H1 (cell line): ENCODE data around the gene WDFY1. TPM values are rescaled to one million over a fixed set of nuclear protein-coding genes. Genes with fewer than 3 reads are reported as not detected.

Experiments
- CTCF ChIA-PET: fragments of 300-600 bp; sonication (Branson Sonifier 250); formaldehyde crosslinking; loops from one replicate; lab custom pipeline; 2021; ENCODE audit not compliant: partially characterized antibody; lab: Charles Lee
- POLR2A ChIA-PET: fragments of 300-600 bp; sonication (Branson Sonifier 250); formaldehyde crosslinking; loops from one replicate; lab custom pipeline; 2021; ENCODE audit warnings: inconsistent platforms; ENCODE audit not compliant: partially characterized antibody; lab: Charles Lee
- DNase-seq, 2 experiments: peaks; one replicate each; pipeline versions ENCODE4 v3.0.0 to v3.0.0-alpha.2; 2010 to 2022; ENCODE audit warnings: low spot score in 2 of 2, low read depth in 1 of 2, mixed read lengths in 1 of 2
- FAIRE-seq: peaks from 2 replicates; lab custom pipeline; 2011; peaks lifted over from hg19 to GRCh38; lab: Jason Lieb, UNC
- H2AFZ ChIP-seq: 2 replicates; pipeline ENCODE4 v1.8.1; 2012; ENCODE audit warnings: low read length, inconsistent platforms
- H2AK5ac ChIP-seq: 2 replicates; pipeline ENCODE4 v1.6.1; 2013; ENCODE audit warnings: low read depth, low read length
- H2BK120ac ChIP-seq: replicated peaks from 2 replicates; pipeline ENCODE3; 2013; ENCODE audit warnings: low read depth, low read length, inconsistent platforms
- H2BK12ac ChIP-seq: 2 replicates; pipeline ENCODE4 v1.6.1; 2013; ENCODE audit warnings: low read depth, low read length
- H2BK15ac ChIP-seq: 2 replicates; pipeline ENCODE4 v1.6.1; 2013; ENCODE audit warnings: low read length
- H2BK20ac ChIP-seq: 2 replicates; pipeline ENCODE4 v1.6.1; 2013; ENCODE audit warnings: low read length
- H2BK5ac ChIP-seq: 2 replicates; pipeline ENCODE4 v1.6.1; 2013; ENCODE audit warnings: low read depth, low read length
- H3K14ac ChIP-seq: 2 replicates; pipeline ENCODE4 v1.6.1; 2013; ENCODE audit warnings: inconsistent platforms; ENCODE audit not compliant: insufficient read length
- H3K18ac ChIP-seq: 2 replicates; pipeline ENCODE4 v1.6.1; 2013; ENCODE audit warnings: low read length; ENCODE audit errors: extremely low read depth
- H3K23ac ChIP-seq: 2 replicates; pipeline ENCODE4 v1.6.1; 2013; ENCODE audit warnings: inconsistent platforms; ENCODE audit not compliant: insufficient read length
- H3K23me2 ChIP-seq: 2 replicates; pipeline ENCODE4 v1.6.1; 2013; ENCODE audit warnings: low read depth, low read length
- H3K27ac ChIP-seq: 2 replicates; pipeline ENCODE4 v1.6.1; 2011; ENCODE audit warnings: low read depth, low read length, inconsistent platforms
- H3K27me3 ChIP-seq, 4 experiments: replicated peaks in 1 of 4; 1 replicate in 1 of 4; 2 replicates in 3 of 4; pipeline versions ENCODE4 v1.6.1 to v1.8.1; 2011 to 2013; ENCODE audit warnings: low read length in 3 of 4, mild to moderate bottlenecking in 3 of 4, inconsistent platforms in 2 of 4, mixed read lengths in 2 of 4, moderate library complexity in 1 of 4; ENCODE audit not compliant: control insufficient read depth in 3 of 4, insufficient read depth in 3 of 4; ENCODE audit errors: extremely low read depth in 1 of 4
- H3K36me3 ChIP-seq, 4 experiments: 2 replicates each; pipeline versions ENCODE4 v1.6.1 to v1.8.1; 2011 to 2013; ENCODE audit warnings: mild to moderate bottlenecking in 4 of 4, low read length in 3 of 4, moderate library complexity in 2 of 4, control low read depth in 1 of 4, inconsistent platforms in 1 of 4; ENCODE audit not compliant: insufficient read depth in 4 of 4, control insufficient read depth in 2 of 4
- H3K4ac ChIP-seq: replicated peaks from 2 replicates; pipeline ENCODE3; 2013; ENCODE audit warnings: low read length, low read depth, mixed read lengths, inconsistent platforms; ENCODE audit not compliant: insufficient read length
- H3K4me1 ChIP-seq, 4 experiments: replicated peaks in 1 of 4; 1 replicate in 1 of 4; 2 replicates in 3 of 4; pipeline versions ENCODE4 v1.6.1 to v1.8.1; 2011 to 2013; ENCODE audit warnings: low read length in 3 of 4, inconsistent platforms in 2 of 4, mixed read lengths in 1 of 4; ENCODE audit not compliant: insufficient read depth in 4 of 4, control insufficient read depth in 3 of 4
- H3K4me2 ChIP-seq, 2 experiments: 2 replicates each; pipeline versions ENCODE4 v1.6.1 to v1.8.1; 2011 to 2013; ENCODE audit warnings: low read depth in 2 of 2, low read length in 2 of 2, control low read depth in 1 of 2, inconsistent platforms in 1 of 2, mild to moderate bottlenecking in 1 of 2; ENCODE audit not compliant: insufficient read depth in 1 of 2
- H3K4me3 ChIP-seq, 4 experiments: fragments of 200-600, 300-600 bp in 1 of 4; sonication (generic), shearing (Covaris generic), sonication (Bioruptor Twin) in 1 of 4; 2 replicates each; pipeline versions ENCODE4 v1.5.1 to v1.8.1; 2011 to 2016; ENCODE audit warnings: low read length in 4 of 4, low read depth in 3 of 4, control low read depth in 2 of 4, inconsistent platforms in 2 of 4, mild to moderate bottlenecking in 2 of 4, mixed read lengths in 1 of 4, moderate library complexity in 1 of 4; ENCODE audit not compliant: insufficient read depth in 2 of 4; ENCODE audit errors: extremely low read depth in 1 of 4
- H3K56ac ChIP-seq: replicated peaks from 2 replicates; pipeline ENCODE3; 2013; ENCODE audit warnings: low read depth, mild to moderate bottlenecking, mixed read lengths, low read length, inconsistent platforms; ENCODE audit not compliant: insufficient read length
- H3K79me1 ChIP-seq: 2 replicates; pipeline ENCODE4 v1.6.1; 2013; ENCODE audit warnings: low read depth, low read length, control low read depth
- H3K79me2 ChIP-seq, 2 experiments: 2 replicates each; pipeline versions ENCODE4 v1.6.1 to v1.8.1; 2012 to 2013; ENCODE audit warnings: low read length in 2 of 2, mild to moderate bottlenecking in 2 of 2, inconsistent platforms in 1 of 2; ENCODE audit not compliant: insufficient read depth in 2 of 2, control insufficient read depth in 1 of 2
- H3K9ac ChIP-seq, 4 experiments: replicated peaks in 1 of 4; 1 replicate in 1 of 4; 2 replicates in 3 of 4; pipeline versions ENCODE4 v1.6.1 to v1.8.1; 2011 to 2013; ENCODE audit warnings: low read depth in 3 of 4, low read length in 3 of 4, control low read depth in 2 of 4, mild to moderate bottlenecking in 2 of 4, moderate library complexity in 2 of 4, inconsistent platforms in 1 of 4; ENCODE audit errors: extremely low read depth in 1 of 4
- H3K9me3 ChIP-seq, 2 experiments: 2 replicates each; pipeline versions ENCODE4 v1.6.1 to v1.8.1; 2012 to 2013; ENCODE audit warnings: mild to moderate bottlenecking in 2 of 2, moderate library complexity in 2 of 2, control low read depth in 1 of 2, inconsistent platforms in 1 of 2, low read depth in 1 of 2, low read length in 1 of 2, mixed read lengths in 1 of 2; ENCODE audit not compliant: insufficient read depth in 2 of 2
- H4K20me1 ChIP-seq, 2 experiments: replicated peaks in 1 of 2; 2 replicates each; pipeline versions ENCODE3 to v1.8.1; 2011 to 2013; ENCODE audit warnings: inconsistent platforms in 2 of 2, low read length in 2 of 2, mild to moderate bottlenecking in 1 of 2; ENCODE audit not compliant: insufficient read depth in 2 of 2, control insufficient read depth in 1 of 2
- H4K5ac ChIP-seq: 2 replicates; pipeline ENCODE4 v1.6.1; 2013; ENCODE audit warnings: low read length, low read depth, mixed read lengths, inconsistent platforms; ENCODE audit not compliant: insufficient read length
- H4K8ac ChIP-seq: 2 replicates; pipeline ENCODE4 v1.8.0; 2013; ENCODE audit warnings: mild to moderate bottlenecking, moderate library complexity, low read length, inconsistent platforms; ENCODE audit not compliant: insufficient read depth; ENCODE audit errors: extremely low read depth
- H4K91ac ChIP-seq: replicated peaks from 2 replicates; pipeline ENCODE3; 2013; ENCODE audit warnings: low read length, mixed read lengths, inconsistent platforms; ENCODE audit not compliant: insufficient read length
- BACH1 ChIP-seq: IDR thresholded peaks from 2 replicates; pipeline ENCODE4 v1.6.1; 2012; ENCODE audit warnings: low read length, improper control_type of control experiment
- JUND ChIP-seq: IDR thresholded peaks from 2 replicates; pipeline ENCODE4 v1.6.1; 2011; ENCODE audit warnings: mild to moderate bottlenecking, improper control_type of control experiment, low read length
- POLR2A ChIP-seq, 2 experiments: IDR thresholded peaks; 1 replicate in 1 of 2; 2 replicates in 1 of 2; pipeline ENCODE4 v1.6.1; 2011; ENCODE audit warnings: low read depth in 2 of 2, low read length in 2 of 2, mild to moderate bottlenecking in 2 of 2; ENCODE audit errors: control extremely low read depth in 1 of 2
- RXRA ChIP-seq: IDR thresholded peaks from 2 replicates; pipeline ENCODE4 v1.6.1; 2011; ENCODE audit warnings: low read depth, mild to moderate bottlenecking, low read length, moderate library complexity; ENCODE audit not compliant: insufficient read depth
- TEAD4 ChIP-seq: IDR thresholded peaks from 2 replicates; pipeline ENCODE4 v1.6.1; 2012; ENCODE audit warnings: low read depth, low read length, inconsistent platforms, mixed read lengths
- USF2 ChIP-seq: IDR thresholded peaks from 2 replicates; pipeline ENCODE4 v1.6.1; 2011; ENCODE audit warnings: low read length, improper control_type of control experiment
- WGBS, 2 experiments: shearing (Covaris generic) in 1 of 2; methylation state at CpG; one replicate each; pipeline versions ENCODE4 v1.1.6 to v1.1.7; 2013 to 2015; ENCODE audit warnings: low lambda C conversion rate in 2 of 2, mixed read lengths in 2 of 2, inconsistent platforms in 1 of 2, low coverage in 1 of 2, missing lambda C conversion rate in 1 of 2; ENCODE audit not compliant: insufficient replicate concordance in 2 of 2, insufficient coverage in 1 of 2, insufficient read length in 1 of 2; ENCODE audit errors: extremely low coverage in 1 of 2, missing lambda C conversion rate in 1 of 2; 5-methylcytosine and 5-hydroxymethylcytosine counted together
- polyA plus RNA-seq, 7 experiments: library from polyadenylated mRNA; depleted of rRNA in 3 of 7; stranded (reverse) in 5 of 7; unstranded in 2 of 7; fragments of >200 nt in 5 of 7; fragments of 200-250 nt in 2 of 7; gene quantifications; 1 replicate in 5 of 7; 2 replicates in 1 of 7; 4 replicates in 1 of 7; pipeline versions ENCODE4 v1.2.1 to v1.2.3, GENCODE V29; 2011 to 2013; ENCODE audit warnings: missing spikeins in 2 of 7, mixed read lengths in 2 of 7
- total RNA-seq: library from RNA; stranded (reverse); fragmentation: NEBNext Ultra II Directional; extraction: Animal tissue kit (Norgen Biotek cat#: 25700); gene quantifications from 2 replicates; pipeline ENCODE4 v1.2.1, GENCODE V29; 2021

Gene WDFY1
- total and polyA plus RNA-seq, 2 of the 8 experiments (the other 6 are each of a cell fraction or from before 2014, with no cell fraction given) = 68.4 to 94.7 TPM

GRCh38 chr2:223971731-223972130, 26.6 kb upstream of the WDFY1 start:
- no peak for FAIRE-seq

More at GRCh38 chr2:223971731-223972130, 26.6 kb upstream of the WDFY1 start:
- Histone ChIP-seq H3K4me1 (no peaks in the 10 kb centered on the region), H3K27me3 (no peaks in the 10 kb centered on the region), H3K4me3 (no peak overlapping the region), H3K18ac (no peak overlapping the region), H3K36me3 (peaks cover 0 to 15% (median 4%) of the 10 kb centered on the region in 4 experiments; a peak in 6 of 8 replicates), H2AK5ac (no peak overlapping the region), H4K20me1 (no peaks in the 10 kb centered on the region), H3K4me2 (no peak overlapping the region), H3K4ac (no peak overlapping the region), H2BK20ac (no peak overlapping the region), H3K27ac (no peak overlapping the region), H3K56ac (no peak overlapping the region), H2BK12ac (no peak overlapping the region), H2AFZ (no peak overlapping the region), H4K8ac (no peak overlapping the region), H3K23me2 (no peaks in the 10 kb centered on the region), H3K79me1 (no peaks in the 10 kb centered on the region), H2BK15ac (no peak overlapping the region), H2BK5ac (no peak overlapping the region), H4K5ac (no peak overlapping the region), H3K14ac (no peak overlapping the region), H3K9me3 (no peaks in the 10 kb centered on the region), H3K79me2 (no peaks in the 10 kb centered on the region), H3K23ac (no peak overlapping the region), H2BK120ac (no peak overlapping the region), H3K9ac (no peak overlapping the region), H4K91ac (no peak overlapping the region)
- ChIA-PET POLR2A (interaction anchor here (1.0 kb wide), 1 partner anchor 18 kb away, joined by 3 read pairs; no protein-coding TSS in a partner anchor), CTCF (interaction anchor here (0.7 to 18.2 kb wide), 21 partner anchors 9 to 397 kb away, joined by 3 to 282 read pairs (median 6); no protein-coding TSS in a partner anchor)
- WGBS, 2 experiments = 86% methylated on average over 5 of the region's 5 CpGs; no CpG with 5 or more reads in 1 of the 2 experiments
- TF ChIP-seq POLR2A (IDR thresholded peaks at IDR 0.05; ENCODE audit: control extremely low read depth in 1 of 2, low read depth in 2 of 2, low read length in 2 of 2) (no peak), TEAD4 (no peak), JUND (no peak), BACH1 (no peak), USF2 (no peak), RXRA (no peak)
- DNase-seq = no peak
